B cell (primary cell): ENCODE data around the gene ZNF827. TPM values are rescaled to one million over a fixed set of nuclear protein-coding genes. Genes with fewer than 3 reads are reported as not detected.

Experiments
- ATAC-seq: fragments of 200-7000 bp; cut with Tn5 transposase; one replicate; pipeline ENCODE4 v1.10.0; 2021; ENCODE audit warnings: low read depth, mild to moderate bottlenecking, moderate number of reproducible peaks, moderate library complexity
- CTCF ChIA-PET: fragments of 350-600 bp; sonication (Branson Sonifier 250); formaldehyde crosslinking; loops from one replicate; lab custom pipeline; 2021; ENCODE audit warnings: antibody characterized with exemption, inconsistent platforms; lab: Charles Lee
- POLR2A ChIA-PET: fragments of 350-600 bp; sonication (Branson Sonifier 250); formaldehyde crosslinking; loops from one replicate; lab custom pipeline; 2021; ENCODE audit warnings: antibody characterized with exemption; lab: Charles Lee
- DNase-seq: peaks from one replicate; pipeline ENCODE4 v3.0.0; 2013
- H2AFZ ChIP-seq: 2 replicates; pipeline ENCODE4 v1.6.1; 2012; ENCODE audit warnings: mild to moderate bottlenecking, low read depth, low read length; ENCODE audit not compliant: insufficient read depth, poor library complexity, severe bottlenecking
- H3K27ac ChIP-seq, 2 donors: 1 replicate in 1 of 2; 2 replicates in 1 of 2; pipeline ENCODE4 v1.5.1; 2012 to 2013; ENCODE audit warnings: low read length in 2 of 2, mild to moderate bottlenecking in 2 of 2, moderate library complexity in 1 of 2
- H3K27me3 ChIP-seq, 4 experiments: fragments of 200-600 bp in 1 of 4; sonication (generic) in 1 of 4; replicated peaks in 1 of 4; 1 replicate in 2 of 4; 2 replicates in 2 of 4; pipeline versions ENCODE4 v1.6.1 to v1.7.0; 2013 to 2016; ENCODE audit warnings: low read length in 3 of 4, mild to moderate bottlenecking in 2 of 4, mixed read lengths in 1 of 4, moderate library complexity in 1 of 4; ENCODE audit not compliant: insufficient read depth in 4 of 4, control insufficient read depth in 3 of 4; ENCODE audit errors: control extremely low read depth in 1 of 4
- H3K36me3 ChIP-seq, 2 experiments: replicated peaks in 1 of 2; 1 replicate in 1 of 2; 2 replicates in 1 of 2; pipeline versions ENCODE4 v1.6.1 to v1.7.1; 2013; ENCODE audit warnings: low read length in 1 of 2; ENCODE audit not compliant: insufficient read depth in 2 of 2, control insufficient read depth in 1 of 2; ENCODE audit errors: control extremely low read depth in 1 of 2, extremely low read depth in 1 of 2
- H3K4me1 ChIP-seq, 2 donors: fragments of 200-600 bp in 1 of 2; sonication (generic) in 1 of 2; 1 replicate in 1 of 2; 2 replicates in 1 of 2; pipeline versions ENCODE4 v1.5.1 to v1.6.1; 2013 to 2017; ENCODE audit warnings: low read length in 2 of 2; ENCODE audit not compliant: control insufficient read depth in 2 of 2, insufficient read depth in 2 of 2
- H3K4me2 ChIP-seq: replicated peaks from 2 replicates; pipeline ENCODE3; 2012; ENCODE audit warnings: mild to moderate bottlenecking, low read depth, low read length; ENCODE audit not compliant: poor library complexity, severe bottlenecking
- H3K4me3 ChIP-seq, 5 experiments: fragments of 200-600 bp in 1 of 5; sonication (generic) in 1 of 5; 1 replicate in 3 of 5; 2 replicates in 2 of 5; pipeline versions ENCODE4 v1.5.1 to v1.7.0; 2011 to 2016; ENCODE audit warnings: low read length in 4 of 5, mild to moderate bottlenecking in 4 of 5, low read depth in 2 of 5, control low read depth in 1 of 5, moderate library complexity in 1 of 5; ENCODE audit not compliant: insufficient read depth in 1 of 5; ENCODE audit errors: control extremely low read depth in 1 of 5, extremely low read depth in 1 of 5
- H3K79me2 ChIP-seq: fragments of 200-600 bp; sonication (generic); one replicate; pipeline ENCODE4 v1.6.0; 2016; ENCODE audit warnings: low read length; ENCODE audit not compliant: control insufficient read depth, insufficient read depth
- H3K9ac ChIP-seq: fragments of 200-600 bp; sonication (generic); 2 replicates; pipeline ENCODE4 v1.6.1; 2017; ENCODE audit warnings: mild to moderate bottlenecking, low read length, moderate library complexity
- H3K9me3 ChIP-seq, 3 donors: one replicate each; pipeline versions ENCODE4 v1.6.1 to v1.7.1; 2013; ENCODE audit warnings: low read length in 2 of 3; ENCODE audit not compliant: control insufficient read depth in 2 of 3, insufficient read depth in 1 of 3; ENCODE audit errors: control extremely low read depth in 1 of 3
- H4K20me1 ChIP-seq: 2 replicates; pipeline ENCODE4 v1.6.0; 2012; ENCODE audit warnings: mild to moderate bottlenecking, low read length; ENCODE audit not compliant: insufficient read depth, control insufficient read depth, poor library complexity, severe bottlenecking
- H3K27ac Mint-ChIP-seq: one replicate; pipeline ENCODE4 v1.8.0; 2021; ENCODE audit warnings: mixed read lengths
- H3K27me3 Mint-ChIP-seq: one replicate; pipeline ENCODE4 v1.8.0; 2021; ENCODE audit warnings: mixed read lengths
- H3K4me1 Mint-ChIP-seq: one replicate; pipeline ENCODE4 v1.8.0; 2021; ENCODE audit warnings: mixed read lengths
- H3K4me3 Mint-ChIP-seq: one replicate; pipeline ENCODE4 v1.8.0; 2021; ENCODE audit warnings: mixed read lengths
- H3K9me3 Mint-ChIP-seq: one replicate; pipeline ENCODE4 v1.8.0; 2022; ENCODE audit warnings: mixed read lengths; ENCODE audit not compliant: insufficient read depth
- CTCF ChIP-seq: fragments of 200-600 bp; IDR thresholded peaks from one replicate; pipeline ENCODE4 v1.8.0; 2022; ENCODE audit warnings: antibody characterized with exemption, mild to moderate bottlenecking
- EZH2 ChIP-seq: IDR thresholded peaks from 2 replicates; pipeline ENCODE4 v1.6.1; 2012; ENCODE audit warnings: borderline replicate concordance, low read depth, mild to moderate bottlenecking, moderate library complexity, low read length; ENCODE audit not compliant: insufficient read depth, poor library complexity, severe bottlenecking
- WGBS: methylation state at CpG from one replicate; pipeline ENCODE4 v1.1.5; 2013; ENCODE audit warnings: missing lambda C conversion rate; ENCODE audit not compliant: insufficient coverage; 5-methylcytosine and 5-hydroxymethylcytosine counted together
- intact Hi-C: fragments of 100-400 bp; cut with micrococcal nuclease; formaldehyde crosslinking; loops from one replicate; pipeline ENCODE4 v1.10.0; 2022
- polyA plus RNA-seq: library from polyadenylated mRNA; depleted of rRNA; stranded (reverse); fragments of >200 nt; gene quantifications from 2 replicates; pipeline ENCODE4 v1.2.3, GENCODE V29; 2012
- total RNA-seq, 2 donors: library from RNA; stranded (reverse); fragments of 120-200 nt in 1 of 2; gene quantifications; 1 replicate in 1 of 2; 2 replicates in 1 of 2; pipeline versions ENCODE4 v1.2.3 to v1.2.4, GENCODE V29; 2013 to 2022

The ZNF827 gene
- total and polyA plus RNA-seq, 2 donors (not counting 1 experiment from before 2014, with no cell fraction given): 20.6 to 30.1 TPM

- Mint-ChIP-seq H3K27ac (no peak overlapping the region), H3K27me3 (no peaks in the 10 kb centered on the region), H3K4me1 (no peaks in the 10 kb centered on the region), H3K9me3 (no peaks in the 10 kb centered on the region), H3K4me3 (no peak overlapping the region)
- H3K79me2 ChIP-seq: no peaks in the 10 kb centered on the region
- TF ChIP-seq EZH2: no peak
- no peak for TF ChIP-seq CTCF
- intact Hi-C loops: no loop called here
- H3K4me2 ChIP-seq: no peak overlapping the region
- ChIA-PET CTCF (no interaction called here), POLR2A (no interaction called here)
- peaks cover 12 to 45% of the 10 kb centered on the region in 2 experiments for H3K36me3 ChIP-seq
- H3K9ac ChIP-seq: no peak overlapping the region
- H3K4me1 ChIP-seq: no peaks in the 10 kb centered on the region
- no peak overlapping the region for H3K27ac ChIP-seq
- ATAC-seq: no peak
- no peaks in the 10 kb centered on the region for H3K27me3 ChIP-seq
- no peak overlapping the region for H2AFZ ChIP-seq
- DNase-seq: no peak
- H3K4me3 ChIP-seq: no peak overlapping the region
- H4K20me1 ChIP-seq: no peaks in the 10 kb centered on the region
- WGBS: no CpG with 5 or more reads among the region's 4 CpGs
- H3K9me3 ChIP-seq: no peaks in the 10 kb centered on the region
Measured at GRCh38 chr4:145776208-145776607, 162.4 kb downstream of the ZNF827 start.

DNA sequence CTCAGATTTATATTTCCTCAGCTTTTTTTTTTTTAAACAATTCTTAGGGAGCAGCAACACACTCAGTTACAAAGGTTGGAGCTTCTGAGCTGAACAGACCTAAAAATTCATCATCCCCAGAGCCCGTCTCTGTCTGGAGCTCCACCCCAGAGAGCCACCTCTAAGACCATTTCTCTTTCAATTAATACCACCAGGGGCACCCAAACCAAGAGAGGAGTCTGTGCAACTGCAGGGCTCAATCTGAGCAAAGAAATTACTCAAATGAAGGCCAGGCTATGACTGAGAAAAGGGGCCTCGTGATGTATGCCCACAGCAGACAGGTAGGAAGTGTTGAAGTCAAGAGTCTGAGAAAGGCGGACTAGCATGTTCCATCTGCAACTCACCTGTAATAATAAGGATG, 163.2 kb downstream of the ZNF827 start:
- WGBS: 85% methylated on average over 1 of the region's 3 CpGs
- Histone ChIP-seq H4K20me1 (no peaks in the 10 kb centered on the region), H2AFZ (no peak overlapping the region), H3K27me3 (no peaks in the 10 kb centered on the region), H3K9me3 (no peaks in the 10 kb centered on the region), H3K79me2 (no peaks in the 10 kb centered on the region), H3K4me1 (no peaks in the 10 kb centered on the region), H3K9ac (no peak overlapping the region), H3K27ac (no peak overlapping the region), H3K36me3 (peaks cover 12 to 45% of the 10 kb centered on the region in 2 experiments), H3K4me2 (no peak overlapping the region), H3K4me3 (no peak overlapping the region)
- no peak for DNase-seq
- intact Hi-C loops: no loop called here
- ATAC-seq: no peak
- POLR2A ChIA-PET: no interaction called here
- H3K27me3 Mint-ChIP-seq: no peaks in the 10 kb centered on the region
- H3K4me3 Mint-ChIP-seq: no peak overlapping the region
- CTCF ChIA-PET: no interaction called here
- H3K4me1 Mint-ChIP-seq: no peaks in the 10 kb centered on the region
- H3K27ac Mint-ChIP-seq: no peak overlapping the region
- TF ChIP-seq CTCF (no peak), EZH2 (no peak)
- no peaks in the 10 kb centered on the region for H3K9me3 Mint-ChIP-seq
